ENCODE data around the gene ARHGAP8.

- TF ChIP-seq RAD21 (conservative IDR thresholded peaks at IDR 0.05) = no peak
- no peak for TF ChIP-seq POLR2AphosphoS5 (IDR thresholded peaks at IDR 0.05)
- no peak for TF ChIP-seq CTCF (IDR thresholded peaks at IDR 0.05; ENCODE audit: poor library complexity, severe bottlenecking)
- no peak for TF ChIP-seq REST (IDR thresholded peaks at IDR 0.05; ENCODE audit: borderline replicate concordance)
- TF ChIP-seq SMC3 (conservative IDR thresholded peaks at IDR 0.05; ENCODE audit: poor library complexity) = no peak
- TF ChIP-seq EP300 (conservative IDR thresholded peaks at IDR 0.05; ENCODE audit: poor library complexity, severe bottlenecking) = no peak
- TF ChIP-seq EZH2 (IDR thresholded peaks at IDR 0.05; ENCODE audit: borderline replicate concordance, insufficient read depth, low read length, poor library complexity, severe bottlenecking) = no peak
- TF ChIP-seq TAF1 (IDR thresholded peaks at IDR 0.05; ENCODE audit: low read depth) = no peak
Measured at GRCh38 chr22:44887941-44888366, 135.6 kb downstream of the ARHGAP8 start.

Measured in neural cell (in vitro differentiated cells).